Mammary epithelial cell (primary cell): ENCODE data around the gene ASB1.

Source experiments
- CTCF ChIP-seq, 2 donors: IDR thresholded peaks in 1 of 2; conservative IDR thresholded peaks in 1 of 2; 2 replicates each; pipeline ENCODE4 v1.5.1; 2011 to 2012; ENCODE audit warnings: inconsistent platforms in 2 of 2, low read length in 2 of 2, mild to moderate bottlenecking in 2 of 2, control low read depth in 1 of 2, low read depth in 1 of 2; ENCODE audit not compliant: insufficient read depth in 1 of 2; ENCODE audit errors: extremely low read depth in 1 of 2
- EZH2 ChIP-seq: IDR thresholded peaks from 2 replicates; pipeline ENCODE4 v1.6.1; 2012; ENCODE audit warnings: low read length, inconsistent platforms, borderline replicate concordance

- TF ChIP-seq CTCF (conservative IDR thresholded peaks at IDR 0.05 in 1 of 2, IDR thresholded peaks at IDR 0.05 in 1 of 2; ENCODE audit: extremely low read depth in 1 of 2, insufficient read depth in 1 of 2, low read depth in 1 of 2, low read length in 2 of 2): no peak
- TF ChIP-seq EZH2: no peak
Measured at GRCh38 chr2:238380336-238380735, 46.4 kb upstream of the ASB1 start.
